HG02571 (cell line): ENCODE measurements around the gene DHRS4L2.
"Not testable (repeated sequence)": the region's sequence is repeated elsewhere in the genome, so short reads cannot be mapped to it uniquely, and the experiment has no call there.

Experiments used
- ATAC-seq: cut with Tn5 transposase; IDR thresholded peaks from one replicate; pipeline ENCODE4 v1.9.1; 2021; ENCODE audit warnings: mild to moderate bottlenecking, moderate library complexity; ENCODE audit not compliant: unreplicated experiment

DHRS4L2 gene

DNA sequence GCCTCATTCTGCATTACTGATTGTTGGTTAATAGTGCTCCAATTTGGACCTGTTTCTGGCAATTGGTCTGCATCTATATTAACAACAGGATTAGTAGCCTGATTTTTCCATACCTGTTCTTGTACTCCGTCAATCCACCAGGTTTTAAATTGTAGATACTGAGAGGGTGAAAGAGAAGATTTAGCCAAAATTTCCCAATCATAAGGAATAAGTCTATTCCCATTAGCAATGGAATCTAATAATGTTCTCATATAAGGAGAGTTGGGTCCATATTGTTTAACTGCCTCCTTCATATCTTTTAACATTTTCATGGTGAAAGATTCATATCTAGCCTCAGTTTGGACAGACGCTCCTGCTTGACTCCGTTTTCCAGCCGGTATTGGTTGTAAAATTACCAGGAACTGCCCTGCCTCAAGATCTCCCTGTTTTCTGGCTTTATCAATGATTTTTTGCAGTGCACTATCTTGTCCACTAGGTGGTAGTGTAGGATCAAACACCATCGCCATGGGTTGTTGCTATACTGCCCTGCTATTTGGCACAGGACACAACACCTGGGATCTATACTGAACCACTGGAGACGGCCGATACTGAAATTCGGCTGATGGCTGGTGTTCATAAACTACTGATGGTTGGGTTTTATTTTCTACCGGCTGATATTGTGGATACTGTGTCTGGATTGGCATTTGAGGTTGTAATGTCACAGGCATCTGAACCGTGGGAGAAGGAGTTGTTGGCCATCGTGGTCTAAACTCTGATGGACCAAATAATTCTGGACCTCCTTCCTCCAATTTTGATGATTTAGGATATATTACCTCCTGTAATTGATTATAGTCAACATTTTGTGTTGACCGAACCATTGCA, 25.2 kb downstream of the DHRS4L2 start:
- no peak for ATAC-seq

DNA sequence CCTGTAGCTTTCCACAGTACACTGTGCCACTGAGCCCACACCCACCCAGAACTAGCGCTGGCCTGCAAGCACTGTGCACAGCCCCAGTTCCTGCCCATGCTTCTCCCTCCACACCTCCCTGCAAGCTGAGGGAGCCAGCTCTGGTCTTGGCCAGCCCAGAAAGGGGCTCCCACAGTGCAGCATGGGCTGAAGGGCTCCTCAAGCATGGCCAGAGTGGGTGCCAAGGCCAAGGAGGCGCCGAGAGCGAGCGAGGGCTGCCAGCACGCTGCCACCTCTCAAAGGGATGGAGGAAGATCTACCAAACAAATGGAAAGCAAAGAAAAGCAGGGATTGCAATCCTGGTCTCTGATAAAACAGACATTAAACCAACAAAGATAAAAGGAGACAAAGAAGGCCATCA, 27.0 kb downstream of the DHRS4L2 start:
- ATAC-seq = not testable (repeated sequence)

DNA sequence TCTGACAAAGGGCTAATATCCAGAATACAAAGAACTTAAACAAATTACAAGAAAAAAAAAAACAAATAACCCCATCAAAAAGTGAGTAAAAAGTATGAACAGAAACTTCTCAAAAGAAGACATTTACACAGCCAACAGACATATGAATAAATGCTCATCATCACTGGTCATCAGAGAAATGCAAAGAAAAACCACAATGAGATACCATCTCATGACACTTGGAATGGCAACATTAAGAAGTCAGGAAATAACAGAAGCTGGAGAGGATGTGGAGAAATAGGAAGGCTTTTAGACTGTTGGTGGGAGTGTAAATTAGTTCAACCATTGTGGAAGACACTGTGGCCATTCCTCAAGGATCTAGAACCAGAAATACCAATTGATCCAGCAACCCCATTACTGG, 30.2 kb downstream of the DHRS4L2 start:
- not testable (repeated sequence) for ATAC-seq

GRCh38 chr14:24019944-24020343, 31.2 kb downstream of the DHRS4L2 start:
- not testable (repeated sequence) for ATAC-seq

DNA sequence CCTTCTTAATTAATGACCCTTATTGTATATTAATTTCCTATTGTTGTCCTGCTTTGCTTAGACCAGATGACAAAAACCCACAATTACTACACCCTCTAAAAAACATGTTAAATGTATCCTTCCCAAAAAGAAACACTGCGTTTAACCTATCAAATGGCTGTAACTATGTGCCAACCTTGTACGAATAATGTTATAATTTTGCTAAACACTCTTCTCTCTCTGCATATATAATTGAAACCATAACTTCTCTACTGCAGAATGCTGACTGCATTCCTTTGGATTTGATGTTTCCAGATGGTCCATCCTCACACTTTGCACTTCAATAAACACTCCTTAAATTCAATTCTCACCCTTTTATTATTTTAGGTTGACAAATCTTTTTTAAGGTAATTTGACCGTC, 31.8 kb downstream of the DHRS4L2 start:
- ATAC-seq = not testable (repeated sequence)

- ATAC-seq = not testable (repeated sequence)
Measured at GRCh38 chr14:24024939-24025418, 36.2 kb downstream of the DHRS4L2 start.

DNA sequence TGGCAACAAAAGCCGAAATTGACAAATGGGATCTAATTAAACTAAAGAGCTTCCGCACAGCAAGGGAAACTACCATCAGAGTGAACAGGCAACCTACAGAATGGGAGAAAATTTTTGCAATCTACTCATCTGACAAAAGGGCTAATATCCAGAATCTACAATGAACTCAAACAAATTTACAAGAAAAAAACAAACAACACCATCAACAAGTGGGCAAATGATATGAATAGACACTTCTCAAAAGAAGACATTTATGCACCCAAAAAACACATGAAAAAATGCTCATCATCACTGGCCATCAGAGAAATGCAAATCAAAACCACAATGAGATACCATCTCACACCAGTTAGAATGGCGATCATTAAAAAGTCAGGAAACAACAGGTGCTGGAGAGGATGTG, 41.0 kb downstream of the DHRS4L2 start:
- ATAC-seq = not testable (repeated sequence)

GRCh38 chr14:24031331-24031730, 42.6 kb downstream of the DHRS4L2 start:
- ATAC-seq = not testable (repeated sequence)

GRCh38 chr14:24032727-24033418, 44.1 kb downstream of the DHRS4L2 start:
- no peak for ATAC-seq

- not testable (repeated sequence) for ATAC-seq
Measured at GRCh38 chr14:24035769-24036168, 47.0 kb downstream of the DHRS4L2 start.

DNA sequence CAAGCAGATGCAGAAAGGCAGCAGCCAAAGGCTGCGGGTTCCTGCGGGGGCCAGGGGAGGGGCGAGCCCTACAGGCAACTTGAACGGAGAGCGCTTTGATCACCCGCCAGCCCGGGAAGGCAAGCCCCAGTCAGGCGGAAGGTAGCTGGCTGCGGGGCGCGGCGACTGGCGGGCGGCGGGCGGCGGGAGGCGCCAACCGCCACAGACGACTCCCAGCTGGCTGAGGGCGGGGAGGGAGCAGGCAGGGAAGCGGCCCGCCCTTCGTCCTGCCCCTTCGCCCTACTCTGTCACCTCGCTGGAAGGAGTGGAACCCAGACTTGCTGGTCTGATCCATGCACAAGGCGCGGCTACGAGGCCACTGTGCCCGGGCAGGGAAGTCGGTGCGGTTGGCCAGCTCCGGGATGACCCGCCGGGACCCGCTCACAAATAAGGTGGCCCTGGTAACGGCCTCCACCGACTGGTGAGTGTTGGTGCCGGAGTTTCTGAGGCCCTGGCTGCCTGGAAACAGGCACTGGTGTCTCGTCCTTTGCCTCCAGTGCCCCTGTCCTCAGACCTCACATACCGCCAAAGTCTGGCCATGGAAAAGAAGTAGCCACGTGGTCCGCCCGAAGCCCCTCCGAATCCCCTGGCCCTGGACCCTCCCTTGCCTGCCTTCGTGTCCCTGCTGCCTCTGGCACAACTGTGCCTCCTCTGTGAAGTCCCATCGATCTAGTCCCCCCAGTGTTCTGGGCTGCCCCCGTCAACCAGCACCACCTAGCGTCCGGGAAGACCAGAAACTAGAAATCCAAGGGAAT, 47.6 kb downstream of the DHRS4L2 start:
- ATAC-seq = peak; percentile 56

DNA sequence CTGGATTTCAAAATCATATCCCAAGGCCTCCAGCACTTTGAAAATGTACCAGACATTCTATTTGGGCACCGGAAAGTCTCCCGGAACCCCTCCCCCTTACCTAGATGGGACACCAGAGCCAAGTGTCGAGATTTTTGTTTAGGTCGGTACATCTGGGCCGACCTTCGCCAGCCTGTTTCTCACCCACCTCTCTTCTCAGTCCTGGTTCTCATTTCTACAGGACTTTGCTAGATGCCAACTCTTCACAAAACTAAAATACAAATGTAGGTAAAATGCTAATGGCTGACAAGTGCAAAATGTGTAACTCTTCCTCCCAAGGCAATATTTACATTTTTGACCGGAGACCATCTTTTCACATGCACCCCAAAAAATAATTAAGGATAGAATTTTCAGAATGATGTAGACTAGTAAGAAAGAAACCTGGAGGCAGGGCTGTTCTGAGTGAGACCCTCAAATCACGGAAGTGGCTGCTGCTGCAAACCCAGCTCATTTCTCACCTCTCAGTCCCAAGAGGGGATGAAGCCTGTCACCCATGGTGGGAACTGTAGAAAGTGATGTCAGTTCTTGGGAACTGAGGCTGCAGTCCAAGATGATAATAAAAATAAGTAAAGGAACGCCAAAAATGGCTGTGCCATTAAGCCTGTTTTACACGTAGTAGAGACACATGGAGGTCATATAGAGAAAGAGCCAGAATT, 48.4 kb downstream of the DHRS4L2 start:
- ATAC-seq = peak; percentile 14

GRCh38 chr14:24037658-24038037, 48.9 kb downstream of the DHRS4L2 start:
- ATAC-seq = no peak

DNA sequence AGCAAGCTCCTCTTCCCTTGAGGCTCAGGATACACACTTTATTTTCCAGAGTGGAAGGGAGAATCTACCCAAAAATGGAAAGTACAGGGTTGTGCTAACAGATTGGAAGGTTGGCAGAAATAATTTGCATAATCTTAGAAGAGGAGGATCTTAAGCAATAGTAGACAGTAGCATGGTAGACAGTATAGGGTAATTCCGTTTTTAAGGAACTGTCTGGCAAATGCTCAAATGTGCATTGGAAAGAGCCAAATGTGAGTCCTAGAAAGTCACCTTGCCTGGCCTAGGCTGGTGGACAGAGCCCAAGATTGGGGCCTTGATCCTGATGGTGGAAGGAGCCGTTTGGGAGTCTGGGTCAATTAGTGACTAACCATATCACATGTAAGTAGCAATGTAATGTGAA, 50.0 kb downstream of the DHRS4L2 start:
- ATAC-seq = no peak

DNA sequence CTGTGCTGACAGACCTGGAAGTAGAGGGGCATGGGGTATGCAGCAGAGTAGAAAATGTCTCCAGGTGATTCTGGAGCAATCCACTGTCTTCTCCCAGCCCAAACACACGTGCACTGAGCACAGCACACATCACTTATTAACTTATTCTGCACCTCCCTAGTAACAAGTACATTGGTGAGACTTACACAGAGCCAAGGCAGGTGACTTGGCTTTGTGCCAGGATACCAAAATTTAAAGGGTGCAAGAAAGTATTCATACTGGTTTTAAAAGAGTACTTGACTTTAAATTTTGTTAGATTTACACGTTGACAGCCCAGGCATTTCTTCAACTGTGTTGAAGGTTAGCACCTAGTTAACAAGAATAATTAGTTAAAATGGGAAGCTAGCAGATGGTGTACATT, 52.0 kb downstream of the DHRS4L2 start:
- ATAC-seq = no peak

GRCh38 chr14:24042746-24043145, 54.0 kb downstream of the DHRS4L2 start:
- no peak for ATAC-seq

DNA sequence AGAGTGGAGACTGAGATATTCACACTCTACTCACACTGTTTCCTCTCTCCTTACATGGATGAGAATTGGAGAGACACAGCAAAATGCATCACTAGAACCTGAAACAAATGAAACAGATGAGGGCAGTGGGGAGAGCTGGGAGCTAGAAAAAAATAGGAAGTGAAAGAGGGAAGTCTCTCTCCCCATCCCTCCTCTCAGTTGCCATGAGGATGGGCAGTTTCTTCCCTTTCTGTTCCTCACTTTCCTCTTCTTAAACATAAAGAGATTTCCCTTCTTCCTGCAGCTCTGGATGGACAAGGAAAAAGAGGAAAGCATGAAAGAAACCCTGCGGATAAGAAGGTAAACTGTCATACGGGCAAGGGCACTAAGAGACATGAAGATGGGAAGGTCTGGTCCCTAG, 60.3 kb downstream of the DHRS4L2 start:
- ATAC-seq = not testable (repeated sequence)

DNA sequence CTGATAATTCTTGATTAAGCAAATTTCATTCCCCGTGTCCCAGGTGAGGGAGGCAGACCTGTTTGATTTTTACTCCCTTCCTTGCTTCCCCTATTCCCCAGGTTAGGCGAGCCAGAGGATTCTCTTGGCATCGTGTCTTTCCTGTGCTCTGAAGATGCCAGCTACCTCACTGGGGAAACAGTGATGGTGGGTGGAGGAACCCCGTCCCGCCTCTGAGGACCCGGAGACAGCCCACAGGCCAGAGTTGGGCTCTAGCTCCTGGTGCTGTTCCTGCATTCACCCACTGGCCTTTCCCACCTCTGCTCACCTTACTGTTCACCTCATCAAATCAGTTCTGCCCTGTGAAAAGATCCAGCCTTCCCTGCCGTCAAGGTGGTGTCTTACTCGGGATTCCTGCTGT, 62.0 kb downstream of the DHRS4L2 start:
- not testable (repeated sequence) for ATAC-seq

DNA sequence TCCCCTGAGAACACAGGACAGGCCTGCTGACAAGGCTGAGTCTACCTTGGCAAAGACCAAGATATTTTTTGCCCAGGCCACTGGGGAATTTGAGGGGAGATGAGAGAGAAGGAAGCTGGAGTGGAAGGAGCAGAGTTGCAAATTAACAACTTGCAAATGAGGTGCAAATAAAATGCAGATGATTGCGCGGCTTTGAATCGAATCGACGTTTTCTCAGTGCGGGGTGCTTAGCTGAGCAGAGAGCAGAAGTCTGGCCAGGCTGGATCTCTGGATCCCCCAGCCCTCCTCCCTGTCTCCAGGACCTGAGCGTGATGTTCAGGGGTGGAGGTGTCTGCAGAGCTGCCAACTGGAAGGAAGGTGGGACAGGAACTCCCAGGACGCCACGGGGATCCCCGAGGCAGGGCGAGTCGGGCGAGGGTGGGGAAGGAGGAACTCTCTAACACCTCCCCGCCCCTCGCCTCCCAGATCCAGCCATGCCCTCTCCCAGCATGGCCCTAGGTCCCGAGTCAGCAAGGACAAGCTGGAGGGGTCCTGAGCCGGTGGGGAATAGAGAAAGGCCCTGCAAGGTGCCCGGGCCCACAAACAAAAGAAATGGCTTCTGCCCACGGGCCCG, 62.6 kb downstream of the DHRS4L2 start:
- ATAC-seq = no peak
